GM12878 (cell line): ENCODE measurements around the gene CCL25. TPM values are rescaled to one million over a fixed set of nuclear protein-coding genes. Genes with fewer than 3 reads are reported as not detected.

Experiments
- ATAC-seq: fragments of 200-7000 bp; cut with Tn5 transposase; 3 replicates; pipeline ENCODE4 v1.9.1; 2020; ENCODE audit warnings: mild to moderate bottlenecking, moderate library complexity
- BruUV-seq: library from RNA; stranded (reverse); fragments of 400-500 nt; replicated peaks from 2 replicates; lab custom pipeline; 2021; lab: Mats Ljungman, UMichigan
- CTCF ChIA-PET: fragments of 300-600 bp; sonication (Branson Sonifier 250); formaldehyde crosslinking; extraction: SDS; loops from one replicate; lab custom pipeline; 2021; ENCODE audit warnings: inconsistent platforms; lab: Yijun Ruan, JAX
- POLR2A ChIA-PET: fragments of 350-600 bp; formaldehyde crosslinking; extraction: SDS; loops from one replicate; lab custom pipeline; 2021; ENCODE audit warnings: inconsistent platforms; lab: Charles Lee
- RAD21 ChIA-PET: fragments of 300-600 bp; sonication (Branson Sonifier 250); formaldehyde crosslinking; loops from one replicate; lab custom pipeline; 2023; ENCODE audit warnings: antibody characterized with exemption; ENCODE audit not compliant: unreplicated experiment; lab: Charles Lee
- SMC1A ChIA-PET: fragments of 300-600 bp; sonication (Branson Sonifier 250); formaldehyde crosslinking; loops from one replicate; lab custom pipeline; 2023; ENCODE audit not compliant: unreplicated experiment, uncharacterized antibody; lab: Charles Lee
- DNase-seq: peaks from one replicate; pipeline ENCODE4 v3.0.0-alpha.2; 2011; ENCODE audit warnings: low read depth, low spot score
- FAIRE-seq: peaks from 3 replicates; lab custom pipeline; 2011; peaks lifted over from hg19 to GRCh38; lab: Jason Lieb, UNC
- H2AFZ ChIP-seq: 2 replicates; pipeline ENCODE4 v1.6.0; 2011; ENCODE audit warnings: low read depth, low read length, control low read depth; ENCODE audit not compliant: control insufficient read depth
- H3K27ac ChIP-seq: 2 replicates; pipeline ENCODE4 v1.5.1; 2011; ENCODE audit warnings: control low read depth; ENCODE audit not compliant: control insufficient read depth, insufficient read depth
- H3K27me3 ChIP-seq, 2 experiments: replicated peaks in 1 of 2; 2 replicates each; pipeline versions ENCODE4 v1.6.0 to v1.6.1; 2011; ENCODE audit warnings: low read length in 1 of 2; ENCODE audit not compliant: control insufficient read depth in 2 of 2, insufficient read depth in 2 of 2
- H3K36me3 ChIP-seq, 2 experiments: 2 replicates each; pipeline ENCODE4 v1.5.1; 2011; ENCODE audit warnings: low read length in 1 of 2; ENCODE audit not compliant: control insufficient read depth in 2 of 2, insufficient read depth in 2 of 2
- H3K4me1 ChIP-seq: 2 replicates; pipeline ENCODE4 v1.6.1; 2011; ENCODE audit warnings: mild to moderate bottlenecking, low read length, moderate library complexity, mixed read lengths; ENCODE audit not compliant: control insufficient read depth, insufficient read depth
- H3K4me2 ChIP-seq: 2 replicates; pipeline ENCODE4 v1.6.0; 2011; ENCODE audit warnings: control low read depth; ENCODE audit not compliant: control insufficient read depth, insufficient read depth
- H3K4me3 ChIP-seq: fragments of 200-600 bp; sonication (generic); 2 replicates; pipeline ENCODE4 v1.5.1; 2016
- H3K79me2 ChIP-seq: 2 replicates; pipeline ENCODE4 v1.6.0; 2011; ENCODE audit warnings: low read length; ENCODE audit not compliant: control insufficient read depth, insufficient read depth
- H3K9ac ChIP-seq: 2 replicates; pipeline ENCODE4 v1.8.0; 2011; ENCODE audit warnings: low read length, control low read depth, mixed read lengths; ENCODE audit not compliant: control insufficient read depth, insufficient read depth
- H3K9me3 ChIP-seq: replicated peaks from 3 replicates; pipeline ENCODE4 v1.5.1; 2011; ENCODE audit warnings: mild to moderate bottlenecking, low read length; ENCODE audit not compliant: control insufficient read depth, insufficient read depth
- H4K20me1 ChIP-seq: 2 replicates; pipeline ENCODE4 v1.6.0; 2011; ENCODE audit not compliant: control insufficient read depth, insufficient read depth
- IRF4 ChIP-seq: IDR thresholded peaks from 2 replicates; pipeline ENCODE4 v1.6.1; 2011; ENCODE audit warnings: low read depth, low read length
- NFYA ChIP-seq: IDR thresholded peaks from 2 replicates; pipeline ENCODE4 v1.6.1; 2011; ENCODE audit warnings: low read depth, mild to moderate bottlenecking, low read length, improper control_type of control experiment, borderline replicate concordance
- POLR2A ChIP-seq: IDR thresholded peaks from 2 replicates; pipeline ENCODE4 v1.6.1; 2011; ENCODE audit warnings: low read depth, mild to moderate bottlenecking, low read length
- TARDBP ChIP-seq: IDR thresholded peaks from 2 replicates; pipeline ENCODE4 v1.6.1; 2016; ENCODE audit warnings: borderline replicate concordance
- ZNF24 ChIP-seq: fragments of 450-650 bp; IDR thresholded peaks from 2 replicates; pipeline ENCODE4 v1.6.1; 2017; ENCODE audit warnings: antibody characterized with exemption, mild to moderate bottlenecking
- WGBS: methylation state at CpG from one replicate; pipeline ENCODE4 v1.1.6; 2016; ENCODE audit warnings: low lambda C conversion rate; ENCODE audit not compliant: insufficient replicate concordance, insufficient coverage; ENCODE audit errors: missing lambda C conversion rate; 5-methylcytosine and 5-hydroxymethylcytosine counted together
- in situ Hi-C: fragments of 300-500 bp; cut with MboI; formaldehyde crosslinking; loops from 9 replicates; pipeline ENCODE4 v1.14.3; 2018; ENCODE audit warnings: mixed read lengths
- intact Hi-C: fragments of 100-400 bp; cut with micrococcal nuclease; formaldehyde crosslinking; loops from one replicate; pipeline ENCODE4 v1.14.2; 2022; ENCODE audit not compliant: unreplicated experiment
- polyA plus RNA-seq, 11 experiments: library from polyadenylated mRNA; depleted of rRNA in 4 of 11; unstranded in 6 of 11; stranded (reverse) in 5 of 11; fragments of >200 nt; fragmentation: Nextera tagmentation in 4 of 11; fragmentation: Illumina TruSeq in 1 of 11; extraction: Ambion mirVana in 4 of 11; extraction: Trizol in 1 of 11; gene quantifications; 1 replicate in 1 of 11; 2 replicates in 10 of 11; pipeline versions ENCODE4 v1.2.1 to v1.2.3, GENCODE V29; 2011 to 2016; ENCODE audit warnings: inconsistent platforms in 2 of 11, missing spikeins in 2 of 11, low read depth in 1 of 11
- total RNA-seq, 4 experiments: library from RNA; depleted of rRNA in 3 of 4; stranded (reverse); fragments of >200 nt in 3 of 4; fragmentation: Illumina TruSeq in 1 of 4; extraction: Trizol in 1 of 4; gene quantifications; 2 replicates each; pipeline versions ENCODE4 v1.2.1 to v1.2.3, GENCODE V29; 2013 to 2021
- TF ChIP-seq, protein P1 (sequence below): fragments of 450-650 bp; IDR thresholded peaks from 2 replicates; pipeline ENCODE4 v1.6.1; 2016; ENCODE audit warnings: mild to moderate bottlenecking, moderate library complexity, borderline replicate concordance
- TF ChIP-seq, protein P2 (sequence below): IDR thresholded peaks from 2 replicates; pipeline ENCODE4 v1.6.1; 2012; ENCODE audit warnings: mild to moderate bottlenecking, low read depth, low read length
- TF ChIP-seq, protein P3 (sequence below): fragments of 450-650 bp; IDR thresholded peaks from 2 replicates; pipeline ENCODE4 v1.6.1; 2016; ENCODE audit warnings: mild to moderate bottlenecking
- TF ChIP-seq, protein P4 (sequence below): fragments of 450-650 bp; IDR thresholded peaks from 2 replicates; pipeline ENCODE4 v1.6.1; 2017; ENCODE audit warnings: mild to moderate bottlenecking, moderate library complexity

Gene CCL25
- total and polyA plus RNA-seq, 10 of the 15 experiments (the other 5 are each of a cell fraction or from before 2014, with no cell fraction given) = 0.53 to 12.0 (median 8.3) TPM

DNA sequence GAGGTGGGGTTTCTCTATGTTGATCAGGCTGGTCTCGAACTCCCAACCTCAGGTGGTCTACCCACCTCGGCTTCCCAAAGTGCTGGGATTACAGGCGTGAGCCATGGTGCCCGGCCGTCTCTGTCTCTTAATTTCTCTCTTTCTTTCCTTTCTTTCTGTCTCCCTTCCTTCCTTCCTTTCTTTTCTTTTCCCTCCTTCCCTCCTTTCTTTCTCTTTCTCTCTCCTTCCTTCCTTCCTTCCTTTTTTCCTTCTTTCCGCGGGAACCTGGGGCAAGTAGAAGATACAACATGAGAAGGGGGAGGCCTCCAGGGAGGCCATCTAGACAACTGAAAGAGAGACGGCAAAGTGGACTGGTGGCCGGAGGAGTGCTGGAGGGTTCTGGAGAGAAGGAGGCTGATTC lies 31.9 kb upstream of the CCL25 start:
- H4K20me1 ChIP-seq = no peaks in the 10 kb centered on the region
- ChIA-PET RAD21 (no interaction called here), POLR2A (interaction anchor here (0.7 kb wide), 1 partner anchor 66 kb away, joined by 3 read pairs; no protein-coding TSS in a partner anchor), CTCF (no interaction called here), SMC1A (no interaction called here)
- H3K4me3 ChIP-seq = no peak overlapping the region
- no peaks in the 10 kb centered on the region for H3K79me2 ChIP-seq
- H3K36me3 ChIP-seq = no peaks in the 10 kb centered on the region
- H3K9ac ChIP-seq = no peak overlapping the region
- FAIRE-seq = no peak
- intact Hi-C loops (no loop called here), in situ Hi-C loops (no loop called here)
- H3K4me1 ChIP-seq = no peaks in the 10 kb centered on the region; the same call in 1 of the 2 replicates
- WGBS = 65% methylated on average over 9 of the region's 9 CpGs
- H3K4me2 ChIP-seq = no peak overlapping the region
- DNase-seq = no peak
- H3K27ac ChIP-seq = no peak overlapping the region
- no peak for ATAC-seq
- no peaks in the 10 kb centered on the region for H3K27me3 ChIP-seq
- BruUV-seq = no TSS peak
- TF ChIP-seq, protein P1, sequence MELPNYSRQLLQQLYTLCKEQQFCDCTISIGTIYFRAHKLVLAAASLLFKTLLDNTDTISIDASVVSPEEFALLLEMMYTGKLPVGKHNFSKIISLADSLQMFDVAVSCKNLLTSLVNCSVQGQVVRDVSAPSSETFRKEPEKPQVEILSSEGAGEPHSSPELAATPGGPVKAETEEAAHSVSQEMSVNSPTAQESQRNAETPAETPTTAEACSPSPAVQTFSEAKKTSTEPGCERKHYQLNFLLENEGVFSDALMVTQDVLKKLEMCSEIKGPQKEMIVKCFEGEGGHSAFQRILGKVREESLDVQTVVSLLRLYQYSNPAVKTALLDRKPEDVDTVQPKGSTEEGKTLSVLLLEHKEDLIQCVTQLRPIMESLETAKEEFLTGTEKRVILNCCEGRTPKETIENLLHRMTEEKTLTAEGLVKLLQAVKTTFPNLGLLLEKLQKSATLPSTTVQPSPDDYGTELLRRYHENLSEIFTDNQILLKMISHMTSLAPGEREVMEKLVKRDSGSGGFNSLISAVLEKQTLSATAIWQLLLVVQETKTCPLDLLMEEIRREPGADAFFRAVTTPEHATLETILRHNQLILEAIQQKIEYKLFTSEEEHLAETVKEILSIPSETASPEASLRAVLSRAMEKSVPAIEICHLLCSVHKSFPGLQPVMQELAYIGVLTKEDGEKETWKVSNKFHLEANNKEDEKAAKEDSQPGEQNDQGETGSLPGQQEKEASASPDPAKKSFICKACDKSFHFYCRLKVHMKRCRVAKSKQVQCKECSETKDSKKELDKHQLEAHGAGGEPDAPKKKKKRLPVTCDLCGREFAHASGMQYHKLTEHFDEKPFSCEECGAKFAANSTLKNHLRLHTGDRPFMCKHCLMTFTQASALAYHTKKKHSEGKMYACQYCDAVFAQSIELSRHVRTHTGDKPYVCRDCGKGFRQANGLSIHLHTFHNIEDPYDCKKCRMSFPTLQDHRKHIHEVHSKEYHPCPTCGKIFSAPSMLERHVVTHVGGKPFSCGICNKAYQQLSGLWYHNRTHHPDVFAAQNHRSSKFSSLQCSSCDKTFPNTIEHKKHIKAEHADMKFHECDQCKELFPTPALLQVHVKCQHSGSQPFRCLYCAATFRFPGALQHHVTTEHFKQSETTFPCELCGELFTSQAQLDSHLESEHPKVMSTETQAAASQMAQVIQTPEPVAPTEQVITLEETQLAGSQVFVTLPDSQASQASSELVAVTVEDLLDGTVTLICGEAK = no peak
- TF ChIP-seq NFYA = no peak
- TF ChIP-seq, protein P2, sequence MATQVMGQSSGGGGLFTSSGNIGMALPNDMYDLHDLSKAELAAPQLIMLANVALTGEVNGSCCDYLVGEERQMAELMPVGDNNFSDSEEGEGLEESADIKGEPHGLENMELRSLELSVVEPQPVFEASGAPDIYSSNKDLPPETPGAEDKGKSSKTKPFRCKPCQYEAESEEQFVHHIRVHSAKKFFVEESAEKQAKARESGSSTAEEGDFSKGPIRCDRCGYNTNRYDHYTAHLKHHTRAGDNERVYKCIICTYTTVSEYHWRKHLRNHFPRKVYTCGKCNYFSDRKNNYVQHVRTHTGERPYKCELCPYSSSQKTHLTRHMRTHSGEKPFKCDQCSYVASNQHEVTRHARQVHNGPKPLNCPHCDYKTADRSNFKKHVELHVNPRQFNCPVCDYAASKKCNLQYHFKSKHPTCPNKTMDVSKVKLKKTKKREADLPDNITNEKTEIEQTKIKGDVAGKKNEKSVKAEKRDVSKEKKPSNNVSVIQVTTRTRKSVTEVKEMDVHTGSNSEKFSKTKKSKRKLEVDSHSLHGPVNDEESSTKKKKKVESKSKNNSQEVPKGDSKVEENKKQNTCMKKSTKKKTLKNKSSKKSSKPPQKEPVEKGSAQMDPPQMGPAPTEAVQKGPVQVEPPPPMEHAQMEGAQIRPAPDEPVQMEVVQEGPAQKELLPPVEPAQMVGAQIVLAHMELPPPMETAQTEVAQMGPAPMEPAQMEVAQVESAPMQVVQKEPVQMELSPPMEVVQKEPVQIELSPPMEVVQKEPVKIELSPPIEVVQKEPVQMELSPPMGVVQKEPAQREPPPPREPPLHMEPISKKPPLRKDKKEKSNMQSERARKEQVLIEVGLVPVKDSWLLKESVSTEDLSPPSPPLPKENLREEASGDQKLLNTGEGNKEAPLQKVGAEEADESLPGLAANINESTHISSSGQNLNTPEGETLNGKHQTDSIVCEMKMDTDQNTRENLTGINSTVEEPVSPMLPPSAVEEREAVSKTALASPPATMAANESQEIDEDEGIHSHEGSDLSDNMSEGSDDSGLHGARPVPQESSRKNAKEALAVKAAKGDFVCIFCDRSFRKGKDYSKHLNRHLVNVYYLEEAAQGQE = no peak
- no peak for TF ChIP-seq IRF4
- TF ChIP-seq POLR2A = no peak
- TF ChIP-seq ZNF24 = no peak
- TF ChIP-seq, protein P3, sequence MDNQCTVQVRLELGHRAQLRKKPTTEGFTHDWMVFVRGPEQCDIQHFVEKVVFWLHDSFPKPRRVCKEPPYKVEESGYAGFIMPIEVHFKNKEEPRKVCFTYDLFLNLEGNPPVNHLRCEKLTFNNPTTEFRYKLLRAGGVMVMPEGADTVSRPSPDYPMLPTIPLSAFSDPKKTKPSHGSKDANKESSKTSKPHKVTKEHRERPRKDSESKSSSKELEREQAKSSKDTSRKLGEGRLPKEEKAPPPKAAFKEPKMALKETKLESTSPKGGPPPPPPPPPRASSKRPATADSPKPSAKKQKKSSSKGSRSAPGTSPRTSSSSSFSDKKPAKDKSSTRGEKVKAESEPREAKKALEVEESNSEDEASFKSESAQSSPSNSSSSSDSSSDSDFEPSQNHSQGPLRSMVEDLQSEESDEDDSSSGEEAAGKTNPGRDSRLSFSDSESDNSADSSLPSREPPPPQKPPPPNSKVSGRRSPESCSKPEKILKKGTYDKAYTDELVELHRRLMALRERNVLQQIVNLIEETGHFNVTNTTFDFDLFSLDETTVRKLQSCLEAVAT = no peak
- TF ChIP-seq TARDBP = no peak
- TF ChIP-seq, protein P4, sequence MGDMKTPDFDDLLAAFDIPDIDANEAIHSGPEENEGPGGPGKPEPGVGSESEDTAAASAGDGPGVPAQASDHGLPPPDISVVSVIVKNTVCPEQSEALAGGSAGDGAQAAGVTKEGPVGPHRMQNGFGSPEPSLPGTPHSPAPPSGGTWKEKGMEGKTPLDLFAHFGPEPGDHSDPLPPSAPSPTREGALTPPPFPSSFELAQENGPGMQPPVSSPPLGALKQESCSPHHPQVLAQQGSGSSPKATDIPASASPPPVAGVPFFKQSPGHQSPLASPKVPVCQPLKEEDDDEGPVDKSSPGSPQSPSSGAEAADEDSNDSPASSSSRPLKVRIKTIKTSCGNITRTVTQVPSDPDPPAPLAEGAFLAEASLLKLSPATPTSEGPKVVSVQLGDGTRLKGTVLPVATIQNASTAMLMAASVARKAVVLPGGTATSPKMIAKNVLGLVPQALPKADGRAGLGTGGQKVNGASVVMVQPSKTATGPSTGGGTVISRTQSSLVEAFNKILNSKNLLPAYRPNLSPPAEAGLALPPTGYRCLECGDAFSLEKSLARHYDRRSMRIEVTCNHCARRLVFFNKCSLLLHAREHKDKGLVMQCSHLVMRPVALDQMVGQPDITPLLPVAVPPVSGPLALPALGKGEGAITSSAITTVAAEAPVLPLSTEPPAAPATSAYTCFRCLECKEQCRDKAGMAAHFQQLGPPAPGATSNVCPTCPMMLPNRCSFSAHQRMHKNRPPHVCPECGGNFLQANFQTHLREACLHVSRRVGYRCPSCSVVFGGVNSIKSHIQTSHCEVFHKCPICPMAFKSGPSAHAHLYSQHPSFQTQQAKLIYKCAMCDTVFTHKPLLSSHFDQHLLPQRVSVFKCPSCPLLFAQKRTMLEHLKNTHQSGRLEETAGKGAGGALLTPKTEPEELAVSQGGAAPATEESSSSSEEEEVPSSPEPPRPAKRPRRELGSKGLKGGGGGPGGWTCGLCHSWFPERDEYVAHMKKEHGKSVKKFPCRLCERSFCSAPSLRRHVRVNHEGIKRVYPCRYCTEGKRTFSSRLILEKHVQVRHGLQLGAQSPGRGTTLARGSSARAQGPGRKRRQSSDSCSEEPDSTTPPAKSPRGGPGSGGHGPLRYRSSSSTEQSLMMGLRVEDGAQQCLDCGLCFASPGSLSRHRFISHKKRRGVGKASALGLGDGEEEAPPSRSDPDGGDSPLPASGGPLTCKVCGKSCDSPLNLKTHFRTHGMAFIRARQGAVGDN = no peak
- H2AFZ ChIP-seq = no peak overlapping the region
- no peaks in the 10 kb centered on the region for H3K9me3 ChIP-seq
